HG03565 (cell line): ENCODE measurements around the gene FAM187B.
A peak's percentile ranks its signal among the peaks of the same experiment; 100 is the strongest.

Experiments used
- ATAC-seq: cut with Tn5 transposase; IDR thresholded peaks from one replicate; pipeline ENCODE4 v1.9.1; 2021; ENCODE audit warnings: mild to moderate bottlenecking, moderate library complexity; ENCODE audit not compliant: unreplicated experiment

FAM187B gene

DNA sequence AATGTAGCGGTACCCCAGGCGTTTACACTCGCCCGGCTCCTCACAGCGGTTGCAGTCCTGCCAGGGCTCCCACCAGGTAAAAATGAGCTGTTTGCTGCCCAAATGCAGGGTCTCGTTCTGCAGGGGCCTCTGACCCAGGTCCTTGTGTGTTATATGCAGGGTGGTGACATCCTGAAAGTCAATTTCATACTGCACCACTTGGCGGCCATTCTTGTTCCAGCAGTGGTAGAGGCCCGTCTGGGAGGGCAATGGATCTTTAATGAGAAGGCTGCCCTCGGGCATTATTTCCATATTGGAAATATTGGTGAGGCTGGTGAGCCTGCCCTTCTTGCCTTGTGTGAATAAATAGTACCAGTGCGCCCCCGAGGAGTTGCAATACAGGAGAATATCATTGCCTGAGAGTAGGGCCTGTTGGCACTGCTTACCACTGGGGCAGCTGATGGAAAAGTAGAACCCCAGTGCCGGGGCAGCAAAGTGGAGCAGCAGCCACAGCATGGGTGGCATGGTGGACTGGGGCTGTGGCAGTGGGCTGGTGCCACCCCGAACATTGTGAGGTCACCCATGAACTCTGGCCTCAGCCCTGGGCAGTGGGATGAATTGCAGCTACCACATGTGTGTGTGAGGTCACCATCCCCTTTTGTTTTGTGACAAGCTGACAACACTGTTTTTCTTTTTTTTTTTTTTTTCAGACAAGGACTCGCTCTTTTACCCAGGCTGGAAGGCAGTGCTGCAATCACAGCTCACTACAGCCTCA, at the start of gene FAM187B:
TSS of gene FAM187B (minus strand) at position 563 of the 754 bp plus-strand sequence. CDS start at position 504, 59 bp downstream.
- no peak for ATAC-seq

DNA sequence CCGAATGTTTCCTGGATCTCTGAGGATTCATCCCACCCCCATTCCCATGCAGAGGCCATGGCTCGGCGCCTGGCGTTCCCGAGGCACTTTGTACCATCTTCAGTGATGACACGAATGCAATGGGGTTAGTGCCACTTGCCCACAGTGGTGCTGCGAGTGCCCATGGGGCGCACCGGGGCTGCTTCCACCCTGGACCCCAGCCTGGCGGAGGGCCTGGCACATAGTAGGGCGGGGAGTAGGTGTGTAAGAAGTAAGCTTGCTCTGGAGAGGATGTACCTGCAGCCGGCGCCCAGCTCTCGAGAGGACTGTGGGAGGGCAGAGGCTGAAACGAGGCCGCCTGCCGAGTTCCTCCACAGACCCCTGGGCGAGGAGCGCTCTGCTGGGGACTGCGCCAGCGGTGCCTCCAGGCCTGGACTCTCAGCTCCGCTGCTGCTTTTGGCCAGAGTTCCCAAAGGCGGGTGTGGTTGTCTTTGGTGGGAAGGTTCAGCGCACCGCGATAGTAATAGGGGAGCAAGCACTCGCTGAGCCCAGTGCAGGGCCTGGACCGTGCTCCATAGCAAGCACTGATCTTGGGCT, 48.3 kb upstream of the FAM187B start:
- ATAC-seq, result no peak

DNA sequence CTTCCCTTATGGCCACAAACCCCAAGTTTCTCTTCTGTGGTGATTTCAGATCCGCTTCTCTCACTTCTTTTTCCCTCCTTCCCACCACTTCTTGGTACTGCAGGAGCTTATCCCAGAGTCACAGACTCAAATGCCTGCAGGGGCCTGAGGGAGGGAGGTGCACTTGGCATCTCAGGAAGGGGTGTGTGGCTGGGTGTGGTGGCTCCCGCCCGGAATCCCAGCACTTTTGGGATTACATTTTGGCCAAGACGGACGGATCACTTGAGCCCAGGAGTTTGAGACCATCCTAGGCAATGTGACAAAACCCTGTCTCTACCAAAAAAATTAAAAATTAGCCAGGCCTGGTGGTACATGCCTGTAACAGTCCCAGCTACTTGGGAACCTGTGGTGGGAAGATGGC, 45.8 kb upstream of the FAM187B start:
- ATAC-seq, result no peak

DNA sequence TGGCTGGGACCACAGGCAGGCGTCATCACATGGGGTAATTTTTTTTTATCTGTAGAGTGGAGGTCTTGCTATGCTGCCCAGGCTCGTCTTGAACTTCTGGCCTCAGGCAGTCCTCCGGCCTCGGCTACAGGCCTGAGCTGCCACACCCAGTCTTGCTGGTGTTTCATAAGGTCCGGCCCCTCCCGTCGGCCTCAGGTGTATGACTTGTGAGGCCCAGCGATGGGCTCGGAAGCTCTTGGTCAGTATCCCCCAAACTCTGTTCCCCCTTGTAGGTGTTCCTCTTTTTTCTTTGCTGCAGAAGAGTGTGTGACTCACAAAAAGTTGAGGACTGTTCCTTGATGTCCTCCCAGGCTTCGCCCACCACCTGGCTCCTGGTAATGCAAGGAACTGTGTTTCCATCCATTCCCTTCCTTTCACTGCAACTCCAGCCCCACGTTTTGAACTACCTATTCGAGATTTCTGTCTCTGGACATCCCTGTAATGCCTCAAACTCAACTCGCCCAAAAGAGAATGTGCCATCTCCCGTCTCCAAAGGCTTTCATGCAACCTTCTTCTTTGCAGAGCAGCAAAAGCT, 45.2 kb upstream of the FAM187B start:
- ATAC-seq, result no peak

- ATAC-seq, result no peak
These were observed 44.6 kb upstream of the FAM187B start for GRCh38 chr19:35272954-35273649.

GRCh38 chr19:35272122-35272719, 43.7 kb upstream of the FAM187B start:
- ATAC-seq, result no peak

GRCh38 chr19:35271546-35271945, 43.0 kb upstream of the FAM187B start:
- no peak for ATAC-seq

DNA sequence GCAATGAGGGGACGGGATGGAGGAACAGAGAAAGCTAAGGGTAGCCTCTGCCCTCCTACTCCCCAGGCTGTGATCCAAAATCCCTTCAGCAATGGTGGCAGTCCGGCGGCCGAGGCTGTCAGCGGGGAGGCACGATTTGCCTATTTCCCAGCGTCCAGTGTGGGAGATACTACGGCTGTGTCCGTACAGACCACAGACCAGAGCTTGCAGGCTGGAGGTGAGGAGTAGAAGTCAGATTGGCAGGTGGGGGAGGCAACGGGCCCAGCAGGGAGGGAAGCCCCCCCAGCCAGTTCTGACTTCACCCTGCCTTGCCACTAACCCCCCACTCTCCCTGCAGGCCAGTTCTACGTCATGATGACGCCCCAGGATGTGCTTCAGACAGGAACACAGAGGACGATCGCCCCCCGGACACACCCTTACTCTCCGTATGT, 41.9 kb upstream of the FAM187B start:
- ATAC-seq, result no peak

GRCh38 chr19:35269438-35270117, 41.0 kb upstream of the FAM187B start:
- ATAC-seq, result peak; percentile 49

- ATAC-seq, result peak; percentile 18
These were observed 40.2 kb upstream of the FAM187B start, which contains the start of gene USF2 for GRCh38 chr19:35268536-35269437. TSS of gene USF2 (plus strand) at chr19:35268962. CDS start at chr19:35269102, 140 bp downstream.

GRCh38 chr19:35267818-35268535, 39.4 kb upstream of the FAM187B start:
- peak; percentile 26 for ATAC-seq

DNA sequence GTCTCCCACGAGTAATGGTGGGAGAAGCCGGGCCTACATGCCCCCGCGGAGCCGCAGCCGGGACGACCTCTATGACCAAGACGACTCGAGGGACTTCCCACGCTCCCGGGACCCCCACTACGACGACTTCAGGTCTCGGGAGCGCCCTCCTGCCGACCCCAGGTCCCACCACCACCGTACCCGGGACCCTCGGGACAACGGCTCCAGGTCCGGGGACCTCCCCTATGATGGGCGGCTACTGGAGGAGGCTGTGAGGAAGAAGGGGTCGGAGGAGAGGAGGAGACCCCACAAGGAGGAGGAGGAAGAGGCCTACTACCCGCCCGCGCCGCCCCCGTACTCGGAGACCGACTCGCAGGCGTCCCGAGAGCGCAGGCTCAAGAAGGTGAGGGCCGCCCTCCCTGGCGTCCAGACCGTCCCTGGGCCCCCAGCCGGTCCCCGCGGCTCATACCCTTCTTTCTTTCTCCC, 38.8 kb upstream of the FAM187B start:
- ATAC-seq, result no peak

GRCh38 chr19:35266520-35267352, 38.2 kb upstream of the FAM187B start:
- ATAC-seq, result no peak

DNA sequence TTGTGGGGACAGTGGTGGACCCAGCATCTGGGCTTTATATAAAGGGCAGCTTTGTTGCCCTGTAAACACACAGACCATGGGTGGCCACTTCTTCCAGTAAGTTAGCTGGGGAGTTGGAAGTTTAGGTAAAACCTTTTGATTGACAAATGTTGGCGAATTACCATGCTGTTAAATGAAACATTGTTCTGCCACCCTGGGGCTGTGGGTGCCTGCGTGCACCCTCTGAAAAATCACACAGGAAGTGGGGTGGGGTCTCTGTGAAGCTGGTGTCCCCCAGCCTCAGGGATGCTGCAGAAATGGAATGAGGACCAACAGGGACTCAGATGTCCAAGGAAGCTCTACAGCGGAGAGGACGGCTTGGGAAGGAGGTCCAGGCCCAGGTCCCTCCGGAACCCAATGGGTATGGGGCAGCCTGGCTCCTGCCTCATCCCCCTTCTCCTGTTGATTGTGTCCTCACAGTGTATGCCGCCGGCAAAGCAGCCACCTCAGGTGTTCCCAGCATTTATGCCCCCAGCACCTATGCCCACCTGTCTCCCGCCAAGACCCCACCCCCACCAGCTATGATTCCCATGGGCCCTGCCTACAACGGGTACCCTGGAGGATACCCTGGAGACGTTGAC, 37.5 kb upstream of the FAM187B start:
- no peak for ATAC-seq

DNA sequence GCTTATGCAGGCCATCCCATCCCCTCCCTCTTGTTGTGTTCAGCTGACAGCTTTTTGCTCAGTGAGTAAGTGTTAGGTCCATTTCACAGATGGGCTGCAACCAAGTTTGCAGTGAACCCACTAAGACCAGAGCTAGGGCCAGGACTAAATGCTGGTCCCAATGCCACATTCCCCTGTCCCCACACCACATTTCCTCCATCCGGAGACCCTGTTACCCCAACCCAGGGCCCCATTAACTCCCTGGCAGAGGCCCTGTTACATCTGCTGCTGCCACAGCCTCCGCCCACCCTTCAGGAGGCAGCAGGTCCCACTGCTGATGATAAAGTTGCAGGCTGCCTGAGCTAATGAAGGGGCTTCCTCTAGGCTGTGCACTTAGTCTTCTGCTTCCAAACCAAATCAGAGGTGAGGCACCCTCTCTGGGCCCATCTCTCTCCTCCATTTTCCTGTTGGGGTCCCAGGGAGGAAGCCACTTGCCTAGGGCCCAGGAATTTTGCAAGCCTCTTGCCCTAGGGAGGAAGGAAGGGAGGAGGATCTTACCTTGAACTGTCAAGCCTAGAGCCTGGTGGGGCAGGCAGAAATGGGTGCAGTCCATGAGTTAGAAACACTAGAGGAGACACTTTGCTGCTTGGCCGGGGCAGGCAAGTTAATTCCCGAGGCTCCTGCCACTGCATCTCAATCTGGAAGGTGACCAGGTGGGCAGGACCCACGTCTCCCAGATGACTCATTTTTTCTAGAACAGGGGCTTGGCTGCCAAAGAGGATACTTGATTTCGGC, 36.8 kb upstream of the FAM187B start:
- ATAC-seq, result no peak

DNA sequence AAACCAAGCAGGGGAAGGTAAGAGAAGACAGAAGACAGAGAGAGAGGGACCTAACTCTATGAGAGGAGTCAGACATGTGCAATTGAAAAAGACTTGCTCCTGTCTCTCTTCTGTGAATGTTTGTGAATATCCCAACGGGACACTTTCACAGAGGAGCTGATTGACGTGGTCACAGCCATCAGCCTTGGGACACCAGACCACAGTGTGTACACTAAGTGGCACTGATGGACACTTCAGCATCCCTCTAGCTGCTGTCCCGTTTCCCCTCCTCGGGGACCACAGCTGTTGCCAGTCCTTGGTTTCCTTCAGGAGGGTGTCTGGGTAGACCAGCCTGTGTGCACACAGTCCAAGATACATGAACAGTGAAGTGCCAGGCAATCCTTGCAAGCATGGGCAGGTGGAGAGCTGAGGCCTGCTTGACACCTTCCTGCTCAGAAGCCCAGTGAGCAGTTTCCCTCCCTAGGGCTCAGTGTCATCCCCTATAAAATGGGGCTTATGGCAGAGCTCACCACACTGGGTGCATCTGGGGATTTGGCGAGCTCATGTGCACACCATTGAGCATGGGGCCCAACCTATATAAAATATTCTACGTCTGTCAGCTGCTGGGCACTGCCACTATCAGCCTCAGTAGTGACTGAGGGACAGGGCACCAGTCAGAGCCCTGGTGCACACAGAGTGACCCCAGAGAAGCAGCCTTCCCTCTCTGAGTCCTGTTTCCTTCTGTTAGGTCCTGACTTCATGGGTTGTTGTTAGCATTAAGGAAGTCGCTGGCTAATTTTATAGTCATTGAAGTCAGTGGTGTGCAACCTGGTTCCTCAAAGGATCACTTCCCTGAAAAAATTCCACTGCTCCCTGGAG, 36.0 kb upstream of the FAM187B start:
- no peak for ATAC-seq
